ENCODE results near the gene TMEM80. TPM values are rescaled to one million over a fixed set of nuclear protein-coding genes. Genes with fewer than 3 reads are reported as not detected.

Gene TMEM80
- total RNA-seq, 1 donor: 17.4 TPM

- Histone ChIP-seq H3K9me3 (ENCODE audit: low read depth, low read length) (no peaks in the 10 kb centered on the region), H3K79me2 (ENCODE audit: insufficient read depth, low read length) (peaks cover 11% of the 10 kb centered on the region), H4K20me1 (ENCODE audit: insufficient read depth, low read length) (no peaks in the 10 kb centered on the region), H3K27me3 (ENCODE audit: insufficient read depth, low read length) (no peaks in the 10 kb centered on the region), H3K36me3 (ENCODE audit: insufficient read depth, low read length) (no peaks in the 10 kb centered on the region), H3K27ac (ENCODE audit: low read depth, low read length) (no peak overlapping the region), H2AFZ (ENCODE audit: low read length) (peak overlapping the region; percentile 65), H3K4me3 (ENCODE audit: insufficient read depth, low read length) (peak overlapping the region; percentile 78), H3K4me1 (ENCODE audit: insufficient read depth, low read length) (peaks cover 19% of the 10 kb centered on the region), H3K4me2 (ENCODE audit: insufficient read depth, low read length) (peak overlapping the region; percentile 84)
- TF ChIP-seq CTCF (IDR thresholded peaks at IDR 0.05; ENCODE audit: extremely low read depth, low read depth, low read length): no peak
- peak; percentile 98 for DNase-seq (ENCODE audit: insufficient read length, low spot score, missing footprints)
Measured at GRCh38 chr11:706439-706956, 10.9 kb downstream of the TMEM80 start.

GRCh38 chr11:706957-707816 lies 11.6 kb downstream of the TMEM80 start:
- Histone ChIP-seq H3K27ac (ENCODE audit: low read depth, low read length) (no peak overlapping the region), H3K4me2 (ENCODE audit: insufficient read depth, low read length) (peak overlapping the region; percentile 84), H3K9me3 (ENCODE audit: low read depth, low read length) (no peaks in the 10 kb centered on the region), H3K36me3 (ENCODE audit: insufficient read depth, low read length) (no peaks in the 10 kb centered on the region), H3K4me3 (ENCODE audit: insufficient read depth, low read length) (peak overlapping the region; percentile 78), H2AFZ (ENCODE audit: low read length) (peak overlapping the region; percentile 65), H4K20me1 (ENCODE audit: insufficient read depth, low read length) (no peaks in the 10 kb centered on the region), H3K79me2 (ENCODE audit: insufficient read depth, low read length) (peaks cover 6% of the 10 kb centered on the region), H3K27me3 (ENCODE audit: insufficient read depth, low read length) (no peaks in the 10 kb centered on the region), H3K4me1 (ENCODE audit: insufficient read depth, low read length) (peaks cover 19% of the 10 kb centered on the region)
- no peak for TF ChIP-seq CTCF (IDR thresholded peaks at IDR 0.05; ENCODE audit: extremely low read depth, low read depth, low read length)
- peak; percentile 95 for DNase-seq (ENCODE audit: insufficient read length, low spot score, missing footprints)

- peaks cover 2% of the 10 kb centered on the region for H3K79me2 ChIP-seq (ENCODE audit: insufficient read depth, low read length)
- TF ChIP-seq CTCF (IDR thresholded peaks at IDR 0.05; ENCODE audit: extremely low read depth, low read depth, low read length): no peak
- H3K9me3 ChIP-seq (ENCODE audit: low read depth, low read length): no peaks in the 10 kb centered on the region
- no peak overlapping the region for H3K4me3 ChIP-seq (ENCODE audit: insufficient read depth, low read length)
- H3K27me3 ChIP-seq (ENCODE audit: insufficient read depth, low read length): no peaks in the 10 kb centered on the region
- no peak overlapping the region for H3K27ac ChIP-seq (ENCODE audit: low read depth, low read length)
- no peak overlapping the region for H3K4me2 ChIP-seq (ENCODE audit: insufficient read depth, low read length)
- peak; percentile 72 for DNase-seq (ENCODE audit: insufficient read length, low spot score, missing footprints)
- H3K36me3 ChIP-seq (ENCODE audit: insufficient read depth, low read length): no peaks in the 10 kb centered on the region
- peaks cover 12% of the 10 kb centered on the region for H3K4me1 ChIP-seq (ENCODE audit: insufficient read depth, low read length)
- no peak overlapping the region for H2AFZ ChIP-seq (ENCODE audit: low read length)
- no peaks in the 10 kb centered on the region for H4K20me1 ChIP-seq (ENCODE audit: insufficient read depth, low read length)
Measured at GRCh38 chr11:707817-708420, 12.3 kb downstream of the TMEM80 start.

GRCh38 chr11:708511-708910 lies 12.9 kb downstream of the TMEM80 start:
- no peak for TF ChIP-seq CTCF (IDR thresholded peaks at IDR 0.05; ENCODE audit: extremely low read depth, low read depth, low read length)
- Histone ChIP-seq H3K9me3 (ENCODE audit: low read depth, low read length) (no peaks in the 10 kb centered on the region), H3K4me3 (ENCODE audit: insufficient read depth, low read length) (no peak overlapping the region), H4K20me1 (ENCODE audit: insufficient read depth, low read length) (no peaks in the 10 kb centered on the region), H3K36me3 (ENCODE audit: insufficient read depth, low read length) (no peaks in the 10 kb centered on the region), H3K4me2 (ENCODE audit: insufficient read depth, low read length) (no peak overlapping the region), H3K27ac (ENCODE audit: low read depth, low read length) (no peak overlapping the region), H2AFZ (ENCODE audit: low read length) (no peak overlapping the region), H3K79me2 (ENCODE audit: insufficient read depth, low read length) (peaks cover 2% of the 10 kb centered on the region), H3K4me1 (ENCODE audit: insufficient read depth, low read length) (peaks cover 10% of the 10 kb centered on the region), H3K27me3 (ENCODE audit: insufficient read depth, low read length) (no peaks in the 10 kb centered on the region)
- peak; percentile 88 for DNase-seq (ENCODE audit: insufficient read length, low spot score, missing footprints)

Data from osteoblast (primary cell).